GM19467 (cell line): ENCODE data around the gene SSNA1.

ENCODE experiments used
- ATAC-seq: cut with Tn5 transposase; IDR thresholded peaks from one replicate; pipeline ENCODE4 v1.9.1; 2021; ENCODE audit warnings: mild to moderate bottlenecking, moderate library complexity; ENCODE audit not compliant: unreplicated experiment

Gene SSNA1

DNA sequence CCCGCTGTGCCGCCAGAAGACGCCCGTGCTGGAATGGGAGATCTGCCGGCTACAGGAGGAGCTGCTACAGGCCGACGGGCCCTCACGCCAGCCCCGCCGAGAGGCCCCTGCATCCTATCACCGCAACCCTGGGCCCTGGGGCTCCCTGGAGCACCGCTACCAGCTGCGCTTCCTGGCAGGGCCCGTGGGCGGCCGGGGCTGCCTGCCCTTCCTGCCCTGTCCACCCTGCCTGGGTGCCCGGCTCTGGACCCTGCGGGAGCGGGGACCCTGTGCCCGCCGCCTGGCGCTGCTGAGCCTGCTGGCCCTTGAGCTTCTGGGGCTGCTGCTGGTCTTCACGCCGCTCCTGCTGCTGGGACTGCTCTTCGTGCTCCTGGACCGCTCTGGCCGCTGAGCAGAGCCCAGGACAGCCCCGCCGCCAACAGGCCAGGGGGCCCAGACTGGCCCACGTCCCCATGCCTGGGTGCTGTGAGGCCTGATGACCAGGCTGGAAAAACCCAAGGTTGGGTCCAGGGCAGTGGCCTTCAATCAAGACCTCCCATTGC lies 29.8 kb downstream of the SSNA1 start:
- no peak for ATAC-seq

DNA sequence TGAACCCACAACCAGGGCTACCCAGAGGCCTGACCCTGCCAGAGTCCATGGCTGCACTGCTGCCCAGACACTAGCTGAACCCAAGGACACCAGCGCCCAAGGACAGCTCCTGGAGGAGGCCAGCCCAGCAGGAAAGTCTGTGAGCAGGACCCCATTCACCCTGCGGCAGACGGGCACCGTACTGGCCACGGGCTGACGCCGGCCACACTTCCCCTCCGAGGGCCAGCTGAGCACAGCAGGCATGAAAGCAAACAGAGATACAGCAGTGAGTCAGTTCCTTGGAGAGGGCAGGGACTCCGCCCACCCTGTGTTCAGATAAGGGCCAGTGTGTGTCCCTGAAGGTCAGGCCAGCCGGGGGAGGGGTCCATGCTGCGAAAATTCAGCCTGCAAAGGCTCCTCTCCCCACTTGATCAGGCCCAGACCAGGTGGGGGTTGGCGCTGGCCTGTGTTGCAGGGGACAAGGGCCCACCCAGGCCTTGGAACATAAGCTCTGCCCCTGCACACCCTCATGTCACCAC lies 30.3 kb downstream of the SSNA1 start:
- ATAC-seq = no peak

GRCh38 chr9:137219757-137220316 lies 31.4 kb downstream of the SSNA1 start:
- no peak for ATAC-seq

DNA sequence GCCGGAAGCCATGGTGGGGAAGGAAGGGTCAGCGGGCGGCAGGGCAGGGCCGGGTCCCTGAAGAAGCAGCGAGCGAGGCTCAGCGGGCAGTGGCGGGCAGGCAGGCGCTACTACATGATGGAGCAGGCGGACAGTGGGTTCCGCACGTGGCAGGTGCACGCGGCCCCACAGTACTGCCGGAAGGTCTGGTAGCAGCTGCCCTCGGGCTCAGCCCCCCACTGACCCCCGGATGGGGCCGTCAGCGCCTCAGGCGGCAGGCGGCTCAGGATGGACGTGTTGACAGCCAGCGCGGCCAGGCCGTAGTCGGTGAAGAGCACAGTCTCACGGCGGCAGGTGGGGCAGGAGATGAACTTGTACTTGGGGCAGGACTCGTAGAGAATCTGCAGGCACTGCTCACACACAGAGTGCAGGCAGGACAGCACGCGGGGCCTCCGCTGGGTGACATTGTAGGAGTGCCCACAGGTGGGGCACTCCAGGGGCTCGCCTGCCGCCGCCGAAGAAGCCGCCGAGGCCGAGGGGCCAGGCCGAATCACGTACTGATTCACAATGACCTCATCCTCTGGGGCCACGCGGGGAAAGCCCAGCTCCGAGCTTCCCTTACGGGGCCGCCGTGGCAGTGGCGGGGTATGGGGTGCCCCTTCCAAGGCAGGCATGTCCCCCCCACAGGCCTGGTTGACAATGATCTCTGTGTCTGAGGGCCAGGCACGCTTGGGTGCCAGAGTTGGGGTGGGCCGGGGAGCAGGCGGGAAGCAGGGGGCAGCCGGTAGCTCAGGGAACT lies 32.0 kb downstream of the SSNA1 start:
- no peak for ATAC-seq

- ATAC-seq = no peak
Observed at GRCh38 chr9:137221095-137221505, 32.6 kb downstream of the SSNA1 start.

DNA sequence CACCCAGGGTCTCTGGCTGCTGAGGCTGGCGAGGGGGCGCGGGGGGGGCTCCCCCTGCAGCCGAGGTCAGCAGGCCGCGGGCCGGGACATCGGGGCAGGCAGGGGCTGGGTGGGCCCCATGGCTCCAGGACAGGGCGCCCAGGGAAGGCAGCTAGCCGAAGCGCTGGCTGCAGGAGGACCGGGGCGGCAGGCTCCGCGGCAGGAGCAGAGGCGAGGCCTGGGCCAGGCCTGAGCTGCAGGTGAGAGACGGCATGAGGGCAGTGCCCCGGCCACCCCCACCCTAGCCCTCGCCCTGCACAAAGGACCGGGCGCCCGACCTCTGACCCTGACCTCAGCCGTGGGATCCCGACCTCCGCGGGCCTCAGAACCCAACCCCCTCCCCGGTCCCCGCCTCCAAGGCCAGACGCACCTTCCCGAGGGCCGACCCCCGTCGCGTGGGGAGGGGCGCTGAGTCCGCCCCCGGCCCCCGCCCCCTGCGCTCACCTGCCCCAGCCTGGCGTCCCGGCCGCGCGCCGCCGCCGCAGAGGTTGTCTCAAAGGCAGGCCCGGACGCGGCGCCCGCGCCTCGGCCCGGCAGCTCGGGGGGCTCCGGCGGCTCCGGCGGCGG lies 33.1 kb downstream of the SSNA1 start:
- no peak for ATAC-seq

- ATAC-seq = no peak
Observed at GRCh38 chr9:137222190-137223077, 34.0 kb downstream of the SSNA1 start, which contains the start of gene RNF208. Gene RNF208, minus strand, starts transcription at chr9:137222240. Its CDS starts 1,028 bp downstream, at chr9:137221212.

GRCh38 chr9:137223078-137223970 lies 34.8 kb downstream of the SSNA1 start:
- peak; percentile 74 for ATAC-seq

DNA sequence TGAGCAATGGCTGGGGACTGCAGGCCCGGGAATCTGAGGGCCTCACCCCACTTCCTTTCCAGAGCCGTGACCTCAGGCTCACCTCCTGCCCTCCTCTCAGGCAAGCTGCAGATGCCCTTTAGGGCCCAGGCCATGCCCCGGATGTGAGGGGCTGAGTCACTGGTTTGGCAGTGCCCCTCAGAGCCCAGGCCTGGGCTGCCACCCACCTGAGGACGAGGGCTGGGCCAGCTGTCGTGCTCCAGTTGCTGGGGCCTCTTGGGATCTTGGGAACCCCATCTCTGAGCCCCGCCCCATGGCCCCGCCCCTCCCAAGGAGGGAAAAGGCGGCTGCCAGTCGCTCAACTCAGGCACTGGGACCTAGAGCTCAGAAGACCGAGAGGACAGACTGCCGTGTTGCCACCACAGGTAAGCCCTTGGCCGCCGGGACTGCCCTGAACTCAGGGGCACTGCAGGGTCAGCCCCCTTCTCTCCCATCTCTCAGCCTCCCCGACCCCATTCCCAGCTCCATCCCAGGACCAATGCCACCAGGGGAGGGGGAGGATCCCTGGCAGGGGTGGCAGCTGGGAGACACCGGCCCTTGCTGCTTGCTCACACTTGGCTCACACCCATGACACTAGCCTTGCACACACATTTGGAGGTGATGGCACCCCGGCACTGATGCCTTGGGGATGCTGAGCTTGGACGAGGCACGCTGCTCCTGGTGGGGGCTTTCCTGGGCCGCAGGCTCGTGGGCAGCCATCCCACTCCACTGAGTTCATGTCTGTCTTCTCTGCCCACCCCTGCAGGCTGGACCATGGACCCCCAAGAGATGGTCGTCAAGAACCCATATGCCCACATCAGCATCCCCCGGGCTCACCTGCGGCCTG lies 36.6 kb downstream of the SSNA1 start, which contains the start of gene CYSRT1:
Gene CYSRT1 (plus strand): TSS at position 345 of the 865 bp plus-strand sequence. CDS start 448 bp downstream, at position 793.
- no peak for ATAC-seq

GRCh38 chr9:137225699-137226331 lies 37.3 kb downstream of the SSNA1 start:
- no peak for ATAC-seq

DNA sequence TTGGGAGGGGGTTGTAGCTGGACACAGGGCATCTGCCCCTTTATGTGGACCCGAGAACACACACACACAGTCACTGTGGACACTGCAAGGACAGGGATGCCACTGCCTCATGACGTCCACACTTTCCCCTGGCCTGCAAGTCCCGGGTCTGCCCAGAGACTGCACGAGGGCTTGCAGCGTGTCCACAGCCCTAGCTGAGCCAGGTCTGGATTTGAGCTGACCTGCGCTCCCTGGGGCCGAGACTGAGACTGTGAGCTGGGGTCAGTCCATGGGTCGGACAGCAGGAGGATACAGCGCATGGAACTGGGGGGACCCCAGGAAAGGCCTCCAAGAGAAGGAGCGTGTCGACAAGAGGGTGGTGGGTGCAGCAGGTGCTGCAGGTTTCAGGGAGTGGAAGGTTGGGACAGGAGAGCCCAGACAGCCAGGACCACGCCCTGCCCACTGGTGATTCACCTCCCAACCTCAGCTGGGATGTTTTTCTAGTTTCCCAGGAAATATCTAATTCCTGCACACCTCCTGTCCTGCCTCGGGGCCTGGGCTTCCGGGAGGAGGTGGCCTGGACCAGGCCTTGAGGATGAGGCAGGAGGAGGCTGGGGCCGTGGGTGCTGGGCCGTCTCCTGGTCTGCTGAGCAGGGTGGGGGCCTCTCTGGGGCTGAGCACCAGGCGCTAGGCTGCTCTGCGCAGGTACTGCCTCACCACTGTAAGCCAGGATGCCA lies 38.0 kb downstream of the SSNA1 start:
- no peak for ATAC-seq

DNA sequence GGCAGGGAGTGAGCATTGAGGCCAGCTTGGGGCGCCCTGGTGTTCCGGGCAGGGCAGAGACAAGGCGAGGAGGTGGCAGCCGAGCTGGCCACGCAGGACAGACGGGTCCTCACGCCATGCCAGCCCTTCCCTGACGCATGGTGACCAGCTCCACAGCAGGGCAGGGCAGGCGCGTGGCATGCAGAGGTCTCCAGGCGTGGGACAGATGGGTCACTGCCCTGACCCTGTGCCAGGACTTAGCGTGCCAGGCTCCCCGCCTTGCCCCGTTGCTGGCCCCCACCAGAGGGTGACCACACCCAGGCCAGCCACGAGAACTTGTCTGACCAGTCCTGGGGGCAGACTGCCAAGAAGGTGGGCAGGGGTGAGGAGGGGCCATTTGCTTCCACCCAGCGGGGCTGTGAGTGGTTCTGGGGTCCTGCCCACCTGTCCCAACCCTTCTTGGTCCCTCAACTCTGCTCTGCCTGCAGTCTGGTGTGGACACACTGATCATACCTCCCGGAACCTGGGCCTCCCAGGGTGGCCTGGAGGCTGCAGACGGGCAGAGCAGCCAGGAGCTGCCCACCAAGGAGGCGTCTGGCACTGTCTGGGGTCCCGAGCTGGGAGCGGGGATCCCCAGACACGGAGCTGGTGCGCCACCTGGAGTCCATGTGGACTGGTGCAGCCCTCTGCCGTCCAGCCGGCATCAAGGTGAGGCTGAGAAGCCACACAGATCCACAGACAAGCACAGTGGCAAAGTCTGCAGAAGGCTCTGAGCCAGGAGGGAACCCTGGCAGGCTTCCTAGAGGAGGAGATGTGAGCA lies 38.8 kb downstream of the SSNA1 start, which contains the start of gene RNF224:
Gene RNF224 (plus strand): TSS at position 449 of the 799 bp plus-strand sequence. CDS start 834 bp downstream, outside the sequence.
- no peak for ATAC-seq

DNA sequence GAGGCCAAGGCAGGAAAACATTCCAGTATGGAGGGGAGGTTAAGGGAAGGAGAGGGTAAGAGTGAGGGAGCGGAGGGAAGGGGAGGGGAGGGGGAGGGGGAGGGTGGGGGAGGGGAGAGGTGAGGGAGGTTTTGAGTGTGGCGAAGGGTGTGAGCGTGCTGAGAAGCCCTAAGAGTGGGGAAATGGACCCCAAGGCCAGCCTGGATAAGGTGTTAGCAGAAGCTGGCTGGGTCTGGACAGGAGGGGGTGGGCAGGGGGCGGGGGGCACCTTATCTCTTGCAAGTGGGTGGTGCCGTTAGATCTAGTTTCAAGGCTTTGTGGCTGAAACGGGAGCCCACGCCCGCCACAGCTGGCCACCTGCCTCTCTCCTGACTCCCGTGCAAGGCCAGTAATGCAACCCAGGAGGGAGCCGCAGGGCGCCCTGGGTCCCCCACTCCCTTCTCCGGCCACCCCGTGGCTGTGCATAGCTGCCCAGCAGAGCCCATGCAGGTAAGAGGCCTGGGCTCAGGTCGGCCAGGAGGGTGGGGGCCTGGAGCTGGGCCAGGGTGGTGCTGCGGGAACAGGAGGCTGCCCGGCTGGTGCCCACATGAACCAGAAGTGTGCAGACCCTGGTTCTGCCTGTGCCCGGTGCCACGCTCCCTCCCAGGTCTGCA lies 39.5 kb downstream of the SSNA1 start:
- no peak for ATAC-seq

GRCh38 chr9:137228506-137228967 lies 40.1 kb downstream of the SSNA1 start:
- ATAC-seq = no peak

- no peak for ATAC-seq
Observed at GRCh38 chr9:137228968-137229896, 40.8 kb downstream of the SSNA1 start.
